ENCODE data around the gene ZNF423.

The ZNF423 gene

DNA sequence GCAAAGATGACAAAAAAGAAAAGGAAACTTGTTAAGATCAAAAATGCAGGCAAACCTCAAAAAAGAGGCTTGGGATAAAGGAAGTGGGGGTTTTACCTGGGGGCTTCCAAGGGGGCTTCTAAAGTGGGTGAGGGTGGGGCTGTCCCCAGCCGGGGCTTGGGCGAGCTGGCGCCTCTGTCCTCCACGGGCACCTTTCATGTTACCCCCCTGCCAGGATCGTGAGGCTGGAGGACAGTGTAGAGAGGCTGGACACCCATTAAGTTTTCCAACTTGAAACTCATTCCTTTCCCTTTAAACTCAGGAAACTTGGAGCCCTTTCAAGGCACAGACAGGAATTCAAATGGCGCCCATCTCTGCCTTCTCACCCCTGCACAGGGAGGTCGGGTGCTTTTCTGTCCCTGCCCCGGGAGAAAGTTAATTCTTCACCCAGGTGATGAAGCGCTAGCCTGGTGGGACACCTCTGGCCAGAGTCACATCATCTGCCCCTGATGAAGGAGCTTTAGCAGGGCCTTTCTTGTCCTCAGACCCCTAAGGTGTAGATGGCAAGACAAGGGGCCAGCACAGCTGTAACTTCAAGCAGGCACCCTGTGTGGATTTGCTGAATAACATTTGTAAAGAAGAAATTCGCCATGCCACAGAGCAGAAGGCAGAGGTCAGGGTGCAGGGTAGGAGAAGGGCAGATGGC is 395.0 kb downstream of the ZNF423 start:
- DNase-seq (ENCODE audit: low read depth, low spot score), result no peak

DNA sequence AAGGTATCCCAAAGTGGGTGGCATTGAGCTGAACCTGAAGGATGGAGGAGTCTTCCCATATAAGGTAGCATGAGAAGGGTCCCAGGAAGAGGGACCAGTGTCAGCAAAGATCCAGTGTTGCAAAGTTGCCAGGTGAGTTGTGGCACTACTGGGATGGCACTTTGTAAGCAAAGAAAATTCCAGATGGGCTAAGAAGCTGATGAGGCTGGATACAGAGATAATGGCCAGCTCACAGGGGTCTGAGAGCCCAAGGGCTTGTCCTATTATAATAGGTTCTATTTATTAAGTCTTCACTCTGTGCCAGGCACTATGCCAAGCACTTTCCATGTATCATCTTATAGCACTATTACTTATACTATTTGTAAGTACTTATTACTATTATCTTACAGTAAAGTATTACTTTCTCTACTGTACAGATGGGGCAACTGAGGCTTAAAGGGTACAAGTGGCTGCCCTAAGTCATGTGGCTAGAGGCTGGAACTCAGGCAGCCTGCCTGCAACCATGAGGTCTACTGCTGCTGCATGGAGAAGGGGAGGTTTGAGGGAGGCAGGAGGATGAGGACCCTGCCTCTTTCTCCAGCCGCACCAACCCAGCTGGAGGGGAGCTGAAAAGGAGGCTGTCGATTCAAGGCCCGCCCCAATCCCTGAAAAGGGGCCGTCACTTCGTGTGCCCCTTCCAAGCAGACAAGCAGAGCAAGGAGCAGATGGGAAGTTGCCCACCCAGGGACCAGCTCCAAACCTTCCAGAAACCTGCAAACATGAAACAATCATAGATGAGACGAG is 395.8 kb downstream of the ZNF423 start:
- no peak for DNase-seq (ENCODE audit: low read depth, low spot score)

DNA sequence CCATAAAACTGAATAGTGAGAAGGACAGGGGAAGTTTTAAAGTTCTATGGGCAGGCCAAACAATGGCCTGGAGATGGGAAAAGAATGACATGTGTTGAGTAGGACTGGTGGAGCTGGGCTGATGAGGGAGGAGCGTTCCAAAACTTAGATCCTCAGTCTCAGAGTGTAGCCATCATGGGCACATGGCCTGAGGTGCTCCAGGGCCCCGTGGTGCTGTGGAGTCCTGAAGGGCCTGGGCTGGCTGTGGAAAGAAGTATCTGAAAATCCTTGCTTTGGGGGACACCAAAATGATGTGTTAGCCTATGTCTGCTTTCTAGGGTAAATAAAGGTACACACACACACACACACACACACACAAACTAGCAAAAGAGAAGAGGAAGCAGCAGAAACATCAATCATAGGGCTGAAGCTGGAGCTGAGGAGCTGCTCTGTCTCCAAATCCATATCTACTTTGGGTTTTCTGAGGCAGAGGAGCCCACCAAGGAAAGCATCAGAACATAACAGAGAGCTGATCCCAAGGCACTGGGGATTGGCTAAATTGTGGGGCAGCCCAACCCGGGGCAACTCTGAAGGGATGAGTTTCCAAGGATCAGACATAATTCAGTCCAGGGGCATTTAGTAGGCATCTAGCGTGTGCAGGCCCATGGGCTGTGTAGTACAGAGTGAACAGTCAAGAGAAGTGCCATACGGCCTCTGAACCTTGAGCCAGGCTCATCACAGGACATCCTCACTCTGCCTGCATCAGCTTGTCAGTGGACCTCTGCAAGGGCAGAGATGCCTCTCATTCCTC is 397.1 kb downstream of the ZNF423 start:
- no peak for DNase-seq (ENCODE audit: low read depth, low spot score)

DNA sequence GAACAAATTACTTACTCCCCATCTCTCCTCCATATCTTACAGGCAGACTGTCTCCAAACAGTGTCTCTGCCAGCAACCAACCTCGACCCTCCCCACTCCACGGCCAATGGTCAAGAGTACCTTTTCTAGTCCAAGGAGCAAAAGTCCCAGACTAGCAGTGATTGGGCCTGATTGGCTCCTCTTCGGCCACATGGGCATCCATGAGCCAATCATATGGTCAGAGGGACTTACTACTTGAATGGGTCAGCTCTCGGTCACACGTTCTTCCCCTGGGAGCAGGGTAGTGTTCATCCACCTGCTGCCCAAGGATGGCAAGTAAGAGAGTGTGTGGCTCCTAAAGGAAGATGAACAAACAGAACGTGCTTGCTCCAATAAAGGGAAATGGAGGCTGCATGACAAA is 397.7 kb downstream of the ZNF423 start:
- DNase-seq (ENCODE audit: low read depth, low spot score), result no peak

DNA sequence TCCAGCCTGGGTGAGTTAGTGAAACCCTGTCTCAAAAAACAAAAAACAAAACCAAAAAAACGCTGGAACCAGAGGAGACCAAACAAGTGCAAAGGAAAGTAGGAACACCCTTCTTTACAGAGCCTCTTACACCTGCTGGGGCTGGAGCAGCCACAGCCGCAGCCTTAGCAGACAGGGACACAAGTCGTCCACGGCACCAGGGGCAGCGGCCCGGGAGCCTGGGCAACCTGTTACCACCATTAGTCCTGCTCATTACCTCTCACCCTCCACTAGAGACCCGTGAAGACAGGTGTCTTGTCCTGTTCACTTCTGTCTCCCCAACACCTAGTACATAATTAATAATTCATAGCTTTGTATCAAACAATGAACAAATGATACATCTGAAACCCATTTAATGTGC is 398.7 kb downstream of the ZNF423 start:
- no peak for DNase-seq (ENCODE audit: low read depth, low spot score)

DNA sequence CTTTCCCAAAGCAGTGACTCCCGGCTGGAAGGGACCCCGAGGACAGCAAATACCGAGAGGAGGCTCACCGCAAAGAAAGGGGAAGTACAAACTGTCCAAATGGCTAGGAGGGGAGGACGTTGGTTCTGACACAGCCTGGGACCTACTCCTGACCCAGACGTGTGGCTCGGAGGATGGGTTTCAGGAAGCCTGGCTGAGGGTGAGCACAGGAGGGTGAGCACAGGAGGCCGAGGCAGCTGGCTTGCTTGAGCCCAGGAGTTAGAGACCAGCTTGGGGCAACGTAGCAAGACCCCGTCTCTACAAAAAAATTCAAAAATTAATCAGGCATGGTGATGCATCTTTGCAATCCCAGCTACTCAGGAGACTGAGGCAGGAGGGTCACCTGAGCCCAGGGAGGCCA is 399.1 kb downstream of the ZNF423 start:
- DNase-seq (ENCODE audit: low read depth, low spot score), result no peak

DNA sequence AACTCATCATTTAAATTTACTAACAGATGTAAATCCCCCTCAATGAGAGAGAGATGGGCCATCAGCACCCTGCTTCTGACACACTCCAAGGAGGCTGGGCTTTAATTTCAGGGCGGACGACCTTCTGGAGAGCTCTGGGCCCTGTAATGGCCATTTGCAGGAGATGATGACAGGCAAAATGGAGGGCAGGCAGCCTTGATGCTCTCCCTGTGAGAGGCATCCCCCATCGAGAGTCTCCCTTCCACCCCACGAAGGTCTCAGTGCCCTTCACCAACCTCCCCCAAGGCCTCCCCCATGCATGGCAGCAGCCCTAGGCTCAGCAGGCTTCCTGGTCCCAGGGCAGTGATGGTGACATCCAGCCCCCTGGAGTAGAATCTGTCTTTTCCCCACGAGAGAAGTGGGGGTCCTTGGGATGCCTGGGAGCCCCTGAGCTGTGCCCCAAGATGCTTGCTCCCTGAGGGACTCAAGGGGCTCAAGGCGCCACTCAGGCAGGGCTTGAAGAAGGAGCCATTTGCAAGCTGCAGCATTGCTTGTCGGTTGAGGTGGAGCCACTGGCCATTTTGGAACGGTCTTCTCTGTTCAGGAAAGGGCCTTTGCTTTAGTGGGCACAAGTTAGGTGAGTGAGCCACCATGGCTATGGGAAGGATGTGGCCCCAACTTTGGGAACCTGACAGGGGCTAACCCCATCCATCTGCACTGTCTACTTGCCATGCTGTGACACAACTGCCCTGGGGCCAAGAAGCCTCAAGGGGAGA is 399.7 kb downstream of the ZNF423 start:
- DNase-seq (ENCODE audit: low read depth, low spot score), result no peak

DNA sequence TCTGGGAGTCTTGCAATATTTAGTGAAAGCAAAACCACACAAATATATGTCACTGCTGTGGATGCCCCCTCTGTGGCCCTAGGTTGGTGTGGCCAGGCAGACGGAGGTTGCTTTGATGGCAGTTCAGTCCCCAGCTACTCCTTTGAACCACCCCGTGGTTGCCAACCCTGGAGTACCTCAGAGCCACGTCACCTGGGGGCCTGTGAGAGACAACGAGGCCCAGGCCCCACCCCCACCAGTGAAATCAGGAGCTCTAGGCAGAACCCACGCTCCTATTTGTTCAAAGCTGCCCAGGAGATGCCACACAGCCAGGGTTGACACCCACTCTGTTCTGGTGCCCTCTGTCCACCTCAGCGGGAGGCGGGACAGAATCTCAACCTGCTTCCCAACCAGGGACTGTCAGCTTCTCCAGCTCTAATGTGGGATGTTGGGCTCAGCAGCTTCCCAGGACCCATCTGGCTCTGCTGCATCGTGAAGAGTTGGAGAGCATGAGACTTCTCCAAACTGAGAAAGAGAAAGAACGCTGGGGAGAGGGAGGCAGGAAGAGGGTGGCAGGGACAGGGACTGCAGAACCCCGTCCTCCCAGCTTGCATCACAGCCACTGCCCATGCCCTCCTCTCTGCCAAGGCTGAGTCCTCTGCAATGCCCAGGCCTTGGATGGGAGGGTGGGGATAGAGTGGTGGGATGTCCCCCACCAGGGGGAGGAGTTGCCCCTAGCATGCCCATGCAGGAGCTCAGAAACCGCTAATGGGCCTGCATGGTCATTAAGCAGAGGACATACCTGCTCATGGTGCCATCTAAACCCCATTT is 400.5 kb downstream of the ZNF423 start:
- DNase-seq (ENCODE audit: low read depth, low spot score), result no peak

DNA sequence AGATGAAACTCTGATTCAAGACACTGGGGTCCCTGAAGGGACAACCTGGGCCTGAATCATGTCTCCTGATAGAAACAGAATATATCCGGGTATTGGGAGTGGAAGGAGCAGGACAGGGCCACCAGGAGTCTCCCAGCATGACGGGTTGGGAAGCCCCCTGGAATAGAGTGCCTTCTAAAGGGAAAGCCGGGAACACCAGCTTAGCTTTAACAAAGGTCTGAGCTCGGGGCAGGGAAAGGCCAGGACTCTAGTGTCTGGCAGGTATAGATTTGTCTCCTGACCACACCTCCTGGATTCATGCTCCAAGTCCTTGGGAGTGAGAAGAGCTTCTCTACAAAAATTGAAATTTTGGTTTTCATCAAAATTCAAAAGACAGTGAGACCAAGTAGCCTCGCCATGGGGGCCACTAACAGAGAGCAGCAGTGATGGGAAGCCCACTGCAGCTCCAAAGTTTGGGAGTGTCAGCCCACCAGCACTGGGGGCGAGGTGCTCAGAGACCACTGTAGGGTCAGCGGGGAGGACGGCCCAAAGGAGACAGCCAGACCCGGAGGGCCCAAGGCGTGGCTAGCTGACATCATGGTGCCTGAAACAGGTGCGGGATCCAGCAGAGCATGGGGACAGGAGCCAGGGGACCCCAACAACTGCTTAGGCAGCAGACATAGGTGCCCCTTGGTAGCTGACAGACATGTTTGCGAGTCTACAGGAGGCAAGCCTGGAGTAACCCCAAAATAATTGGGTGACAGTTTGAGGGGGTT is 401.3 kb downstream of the ZNF423 start:
- DNase-seq (ENCODE audit: low read depth, low spot score), result no peak

DNA sequence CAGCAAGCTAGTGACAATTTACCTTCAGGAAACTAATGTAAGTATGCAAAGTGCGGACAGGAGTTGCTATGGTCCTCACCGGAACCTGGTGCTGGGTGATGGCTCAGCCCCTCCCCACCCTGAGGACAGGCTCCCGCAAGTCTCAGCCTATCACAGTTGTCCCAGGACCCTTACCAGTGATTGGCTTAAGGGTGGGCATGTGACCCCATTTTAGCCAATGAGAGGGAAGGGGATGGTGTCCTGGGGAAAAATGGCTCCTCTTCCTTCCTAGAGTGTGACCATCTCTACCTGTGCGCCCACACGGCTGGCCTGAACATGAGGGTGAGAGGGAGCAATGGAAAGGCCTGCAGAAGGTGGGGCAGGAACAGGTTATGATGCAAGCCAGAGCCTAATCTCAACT is 401.9 kb downstream of the ZNF423 start:
- no peak for DNase-seq (ENCODE audit: low read depth, low spot score)

DNA sequence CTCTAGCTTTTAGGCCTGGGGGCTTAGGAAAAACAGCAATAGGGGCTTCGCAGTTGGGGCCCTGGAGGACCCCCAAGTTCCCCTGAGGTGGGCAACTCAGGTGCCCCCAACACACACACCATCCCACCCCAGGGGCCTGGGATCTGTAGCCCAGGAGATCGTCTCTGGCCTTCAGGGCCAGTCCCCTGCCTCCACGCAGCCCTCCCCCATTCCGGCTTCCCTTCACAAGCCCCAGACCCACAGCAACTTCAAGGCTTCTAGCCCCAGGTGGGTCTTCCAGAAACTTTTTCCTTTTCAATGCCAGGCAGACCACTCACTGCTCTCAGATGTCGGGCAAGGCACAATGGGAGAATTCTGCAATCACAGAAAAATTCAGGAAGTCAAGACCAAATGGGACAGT is 402.9 kb downstream of the ZNF423 start:
- DNase-seq (ENCODE audit: low read depth, low spot score), result no peak

DNA sequence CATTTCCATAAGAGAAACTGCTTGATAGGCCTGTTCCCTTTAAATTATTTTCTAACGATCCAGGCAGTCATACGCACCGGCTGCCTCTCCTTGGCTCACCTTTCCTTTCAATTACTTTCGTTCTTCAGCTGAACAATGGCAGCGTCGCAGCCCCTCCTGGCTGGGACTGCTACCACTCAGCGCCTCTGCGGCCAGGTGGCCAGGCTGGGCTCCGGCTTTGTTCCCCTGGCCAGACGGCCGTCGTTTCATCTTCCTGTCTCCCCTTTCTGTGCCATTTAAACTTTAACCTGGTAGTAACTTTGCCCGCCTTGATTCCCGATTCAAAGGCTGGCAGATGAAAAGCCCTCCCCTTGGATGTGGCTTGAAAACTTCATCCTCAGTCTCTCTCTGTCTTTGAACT is 403.3 kb downstream of the ZNF423 start:
- DNase-seq (ENCODE audit: low read depth, low spot score), result no peak

DNA sequence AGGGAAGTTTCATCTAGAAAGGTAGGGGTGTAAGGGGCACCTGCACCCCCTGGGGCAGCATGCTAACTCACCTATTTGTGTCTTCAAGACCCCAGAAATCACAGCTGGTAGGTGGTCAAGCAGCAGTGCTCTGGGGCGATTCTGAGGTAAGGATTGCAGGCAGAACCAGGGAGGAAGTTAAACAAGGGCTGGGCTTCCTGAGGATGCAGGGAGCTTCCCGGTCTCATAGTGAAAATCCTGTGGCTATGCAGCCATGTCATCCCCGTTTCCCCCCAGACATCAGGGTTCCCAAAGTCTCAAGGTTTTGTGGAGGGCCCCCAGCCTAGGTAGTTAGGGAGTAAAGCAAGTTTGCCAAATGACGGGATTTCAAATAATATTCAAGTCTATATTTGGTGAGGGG is 403.8 kb downstream of the ZNF423 start:
- no peak for DNase-seq (ENCODE audit: low read depth, low spot score)

DNA sequence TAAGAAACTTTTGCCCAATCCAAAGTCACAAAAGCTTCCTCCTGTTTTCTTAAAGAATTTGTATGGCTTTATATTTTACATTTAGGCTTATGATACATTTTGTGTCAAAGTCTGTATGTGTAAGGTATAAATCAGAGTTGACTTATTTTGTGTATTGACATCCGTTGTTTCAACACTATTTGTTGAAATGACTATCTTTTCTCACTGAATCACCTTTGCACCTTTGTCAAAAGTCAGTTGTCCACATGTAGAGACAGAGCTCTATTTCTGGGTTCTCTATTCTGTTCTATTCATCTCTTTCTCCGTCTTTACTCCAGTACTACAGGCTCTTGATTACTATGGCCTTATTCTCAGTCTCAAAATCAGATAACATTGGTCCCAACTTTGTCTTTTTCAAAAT is 409.1 kb downstream of the ZNF423 start:
- no peak for DNase-seq (ENCODE audit: low read depth, low spot score)

DNA sequence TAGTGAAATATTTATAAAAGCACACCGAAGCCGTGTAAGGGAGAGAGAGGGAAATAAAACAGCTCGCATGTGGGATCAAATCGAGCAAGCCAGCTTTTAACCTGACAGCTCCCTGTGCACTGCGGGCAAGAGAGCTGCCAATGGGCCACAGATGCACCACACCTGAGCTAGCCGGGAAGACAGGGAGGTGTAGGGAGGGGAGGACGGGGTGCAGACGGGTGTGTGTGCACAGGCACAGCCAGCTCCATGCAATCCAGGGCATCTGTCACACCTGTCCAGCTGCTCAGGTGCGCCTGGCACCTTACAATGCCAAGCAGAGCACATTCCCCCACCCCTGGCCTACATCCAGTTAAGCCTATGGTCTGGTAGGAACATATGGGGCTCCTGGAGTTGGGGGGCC is 412.3 kb downstream of the ZNF423 start:
- DNase-seq (ENCODE audit: low read depth, low spot score), result no peak

DNA sequence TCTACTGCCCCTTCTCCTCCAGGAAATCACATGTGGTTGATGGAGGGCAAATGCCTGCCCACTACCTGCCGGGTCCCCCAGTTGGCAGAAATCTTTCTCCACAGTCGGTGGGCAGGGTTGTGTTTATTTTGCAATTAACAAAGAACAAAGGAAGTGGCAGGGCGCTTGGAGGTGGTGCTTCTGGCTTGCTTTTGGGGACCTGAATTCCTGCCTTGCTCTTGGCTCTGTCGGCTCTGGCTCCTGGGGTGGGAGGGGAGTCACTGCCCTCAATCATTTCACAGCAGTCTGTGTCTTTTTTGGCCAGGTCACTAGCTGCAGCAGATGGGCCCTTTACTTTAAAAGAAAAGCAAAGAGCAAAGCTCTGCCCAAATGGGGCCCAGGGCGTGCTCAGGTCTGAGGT is 413.1 kb downstream of the ZNF423 start:
- no peak for DNase-seq (ENCODE audit: low read depth, low spot score)

DNA sequence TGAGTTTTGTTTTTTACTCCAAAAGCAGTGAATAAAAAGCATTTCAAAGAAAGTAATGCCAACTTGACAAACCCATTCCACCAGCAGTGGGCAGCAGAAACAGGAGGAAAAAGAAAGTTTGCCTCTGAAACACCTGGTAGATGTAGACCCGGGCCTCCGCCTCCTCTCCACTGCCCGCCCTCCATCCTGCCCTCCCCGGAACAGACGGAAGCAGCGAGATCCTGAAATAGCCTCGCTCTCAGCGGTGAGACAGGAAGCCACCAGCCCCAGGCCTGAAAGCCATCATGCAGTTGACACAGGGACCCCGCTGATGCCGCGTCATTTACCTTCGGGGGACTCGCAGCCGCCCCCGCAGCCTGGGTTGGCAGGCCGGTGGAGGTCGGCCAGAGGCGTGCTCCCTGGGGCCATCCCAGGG is 414.5 kb downstream of the ZNF423 start:
- no peak for DNase-seq (ENCODE audit: low read depth, low spot score)

DNA sequence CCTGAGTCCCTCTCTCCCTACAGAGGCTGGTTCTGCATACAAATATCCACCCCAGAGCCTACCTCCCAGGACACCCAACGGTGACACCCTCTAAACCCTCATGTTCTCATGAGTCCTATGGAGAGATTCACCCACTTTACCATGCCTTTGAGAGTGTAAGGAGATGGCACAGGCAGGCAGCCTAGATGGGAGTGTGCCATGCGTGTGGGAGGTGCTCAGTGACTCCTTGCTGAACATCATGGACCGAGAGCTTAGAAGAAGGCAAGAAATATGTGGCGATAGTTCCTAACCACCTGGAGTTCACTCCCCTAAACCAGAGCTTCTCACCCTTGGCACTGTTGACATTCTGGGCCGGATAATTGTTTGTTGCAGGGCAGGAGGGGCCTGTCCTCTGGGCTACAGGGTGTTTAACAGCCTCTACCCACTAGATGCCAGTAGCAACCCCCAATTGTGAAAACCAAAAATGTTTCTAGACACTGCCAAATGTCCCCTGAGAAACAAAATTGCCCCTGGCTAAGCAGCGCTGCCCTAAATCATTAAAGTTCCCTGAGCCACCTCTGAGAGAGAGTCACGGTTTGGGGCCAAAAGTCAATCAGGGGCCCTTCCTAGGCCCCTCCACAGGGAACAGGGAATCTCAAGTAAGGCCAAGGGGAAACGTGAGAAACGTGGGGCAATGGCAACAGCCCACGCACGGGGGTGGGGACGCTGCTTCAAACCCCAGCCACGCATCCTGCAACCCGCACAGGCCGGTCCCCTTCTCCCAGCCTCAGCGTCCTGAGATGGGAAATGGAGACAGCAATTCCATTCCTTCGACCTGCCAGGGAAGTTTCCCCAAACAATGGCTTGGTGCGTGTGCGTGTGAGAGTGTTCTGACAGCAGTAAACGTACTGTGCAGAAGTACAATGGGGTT is 415.5 kb downstream of the ZNF423 start:
- no peak for DNase-seq (ENCODE audit: low read depth, low spot score)

DNA sequence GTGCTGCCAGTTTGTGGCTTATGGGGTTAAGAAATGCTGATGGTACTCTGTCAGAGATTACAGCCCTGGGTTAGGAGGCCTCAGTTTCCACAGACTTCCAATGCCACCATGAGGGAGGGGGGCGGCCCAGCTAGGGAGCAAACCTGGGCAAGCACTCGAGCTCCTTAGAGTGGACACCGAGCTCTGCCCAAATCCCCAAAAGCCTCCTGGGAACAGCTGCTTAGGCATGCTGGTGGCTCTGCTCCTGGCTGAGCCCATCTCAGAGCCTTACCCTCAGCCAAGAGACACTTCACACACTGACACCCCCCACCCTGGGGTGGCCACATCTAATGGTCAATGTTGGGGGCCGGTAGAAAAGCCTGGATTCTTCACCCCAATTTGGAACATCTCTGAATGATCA is 416.2 kb downstream of the ZNF423 start:
- no peak for DNase-seq (ENCODE audit: low read depth, low spot score)
